Mesendoderm (in vitro differentiated cells): ENCODE measurements around the gene MTMR6. TPM values are rescaled to one million over a fixed set of nuclear protein-coding genes. Genes with fewer than 3 reads are reported as not detected.
A peak's percentile ranks its signal among the peaks of the same experiment; 100 is the strongest.

Source experiments
- DNase-seq: peaks from one replicate; pipeline ENCODE4 v3.0.0; 2013
- H2AK5ac ChIP-seq: 2 replicates; pipeline ENCODE4 v1.6.1; 2013; ENCODE audit warnings: low read length, inconsistent platforms
- H2BK120ac ChIP-seq: 2 replicates; pipeline ENCODE4 v1.6.1; 2013; ENCODE audit warnings: low read depth, mild to moderate bottlenecking, low read length, moderate library complexity, mixed read lengths
- H2BK15ac ChIP-seq: replicated peaks from 2 replicates; pipeline ENCODE4 v1.6.1; 2013; ENCODE audit warnings: low read depth, mild to moderate bottlenecking, moderate library complexity
- H2BK5ac ChIP-seq: 2 replicates; pipeline ENCODE4 v1.6.1; 2013; ENCODE audit warnings: low read length, inconsistent platforms
- H3K18ac ChIP-seq: 2 replicates; pipeline ENCODE4 v1.6.1; 2013; ENCODE audit warnings: mild to moderate bottlenecking, low read length, mixed read lengths
- H3K23ac ChIP-seq: one replicate; pipeline ENCODE4 v1.6.1; 2013; ENCODE audit warnings: low read length
- H3K27ac ChIP-seq: 2 replicates; pipeline ENCODE4 v1.5.1; 2013; ENCODE audit warnings: low read depth, mild to moderate bottlenecking, inconsistent platforms, low read length, moderate library complexity
- H3K27me3 ChIP-seq: 2 replicates; pipeline ENCODE4 v1.6.1; 2013; ENCODE audit warnings: low read length, control low read depth, mild to moderate bottlenecking, inconsistent platforms; ENCODE audit not compliant: insufficient read depth, poor library complexity
- H3K36me3 ChIP-seq: 2 replicates; pipeline ENCODE4 v1.6.1; 2013; ENCODE audit warnings: low read length, inconsistent platforms; ENCODE audit not compliant: control insufficient read depth, insufficient read depth
- H3K4ac ChIP-seq: one replicate; pipeline ENCODE4 v1.6.1; 2013; ENCODE audit warnings: low read depth, mild to moderate bottlenecking, low read length, moderate library complexity
- H3K4me1 ChIP-seq: 2 replicates; pipeline ENCODE4 v1.6.1; 2013; ENCODE audit warnings: low read depth, low read length, inconsistent platforms; ENCODE audit not compliant: control insufficient read depth
- H3K4me2 ChIP-seq: 2 replicates; pipeline ENCODE4 v1.6.1; 2013; ENCODE audit warnings: low read length
- H3K4me3 ChIP-seq: 2 replicates; pipeline ENCODE4 v1.5.1; 2013; ENCODE audit warnings: mild to moderate bottlenecking, low read length
- H3K56ac ChIP-seq: one replicate; pipeline ENCODE4 v1.6.1; 2013; ENCODE audit warnings: low read length
- H3K79me1 ChIP-seq: 2 replicates; pipeline ENCODE4 v1.6.1; 2013; ENCODE audit warnings: low read length, inconsistent platforms
- H3K79me2 ChIP-seq: 2 replicates; pipeline ENCODE4 v1.6.1; 2013; ENCODE audit warnings: mild to moderate bottlenecking, low read length; ENCODE audit not compliant: control insufficient read depth, insufficient read depth
- H3K9ac ChIP-seq: 2 replicates; pipeline ENCODE4 v1.6.1; 2013; ENCODE audit warnings: low read length, inconsistent platforms
- H4K5ac ChIP-seq: one replicate; pipeline ENCODE4 v1.6.1; 2013; ENCODE audit warnings: low read length
- H4K8ac ChIP-seq: one replicate; pipeline ENCODE4 v1.6.1; 2013; ENCODE audit warnings: low read depth, mild to moderate bottlenecking, control low read depth, low read length, moderate library complexity
- WGBS: extraction: QIAGEN DNeasy Blood & Tissue Kit; methylation state at CpG from one replicate; pipeline ENCODE4 v1.1.7; 2013; ENCODE audit warnings: low lambda C conversion rate, missing lambda C conversion rate; ENCODE audit not compliant: insufficient coverage; ENCODE audit errors: extremely low coverage; 5-methylcytosine and 5-hydroxymethylcytosine counted together
- polyA plus RNA-seq, 2 experiments: library from polyadenylated mRNA; stranded (reverse); fragments of 200-250 nt; gene quantifications; one replicate each; pipeline ENCODE4 v1.2.3, GENCODE V29; 2013

The MTMR6 gene
- 5.1 TPM for polyA plus RNA-seq (2013, experiment 1 of 2)
- 5.3 TPM for polyA plus RNA-seq (2013, experiment 2 of 2)

DNA sequence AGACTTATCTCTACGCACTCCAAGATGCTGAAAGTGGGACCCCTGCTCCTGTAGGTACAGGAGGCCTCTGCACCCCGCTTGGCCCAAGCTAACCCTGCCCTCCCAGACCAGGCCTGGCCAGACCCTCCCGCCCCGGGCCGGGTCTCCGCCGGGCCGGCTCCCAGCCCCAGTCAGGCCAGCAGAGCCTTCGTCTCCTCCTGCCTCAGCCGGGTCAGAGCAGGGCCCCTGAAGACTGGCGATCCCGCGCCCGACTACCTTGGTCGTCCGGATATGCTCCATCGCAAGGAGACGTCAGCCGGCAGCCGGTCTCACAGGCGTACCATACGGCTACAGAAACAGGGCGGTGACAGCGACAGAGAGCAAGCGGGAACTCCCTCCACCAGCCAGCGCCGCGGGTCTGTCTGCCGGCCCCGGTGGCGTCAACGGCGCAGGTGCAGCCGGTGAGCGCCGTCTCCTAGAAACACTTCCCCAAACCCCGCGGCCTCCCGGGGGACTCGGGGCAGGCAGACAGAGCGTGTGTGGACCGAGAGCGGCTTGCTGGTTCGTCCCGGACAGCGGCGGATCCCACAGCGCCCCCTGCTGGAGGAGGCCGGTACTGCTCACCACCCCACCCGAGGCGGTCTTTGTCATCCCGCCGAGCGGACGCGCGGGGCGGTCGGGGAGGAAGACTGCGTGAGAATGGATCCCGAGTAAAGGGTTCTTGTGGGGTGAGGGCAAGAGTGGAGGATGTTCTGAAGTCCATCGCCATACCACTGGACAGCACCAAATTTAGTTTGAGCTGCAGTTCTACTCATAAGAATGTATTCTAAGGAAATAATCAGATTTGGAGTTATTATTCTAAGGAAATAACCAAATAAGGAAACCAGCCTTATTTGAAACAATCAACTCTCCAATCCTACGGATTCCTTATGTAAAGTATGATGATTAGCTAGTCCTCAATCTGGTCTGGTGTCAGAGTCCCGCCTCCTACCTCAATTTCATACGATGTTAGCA is at the start of gene MTMR6:
Gene MTMR6, minus strand, starts transcription at position 520 of the 993 bp plus-strand sequence. Its CDS starts 241 bp downstream, at position 279.
- Histone ChIP-seq H3K4ac (no peak within 1 kb of the TSS), H2AK5ac (no peak within 1 kb of the TSS), H3K56ac (peak within 1 kb of the TSS; percentile 90), H3K79me2 (no peaks in the 10 kb centered on the region), H3K4me1 (no peaks in the 10 kb centered on the region), H2BK120ac (no peak within 1 kb of the TSS), H3K4me2 (peak within 1 kb of the TSS; percentile 90), H3K36me3 (no peaks in the 10 kb centered on the region), H2BK15ac (no peak within 1 kb of the TSS), H2BK5ac (no peak within 1 kb of the TSS), H3K79me1 (no peaks in the 10 kb centered on the region), H4K5ac (no peak within 1 kb of the TSS), H3K4me3 (peak within 1 kb of the TSS; percentile 73), H4K8ac (peak within 1 kb of the TSS; percentile 13), H3K27me3 (no peaks in the 10 kb centered on the region), H3K9ac (peak within 1 kb of the TSS; percentile 81), H3K18ac (peak within 1 kb of the TSS; percentile 10), H3K23ac (no peak within 1 kb of the TSS), H3K27ac (no peak within 1 kb of the TSS)
- peak; percentile 91 for DNase-seq
- no CpG with 5 or more reads among the region's 65 CpGs for WGBS

DNA sequence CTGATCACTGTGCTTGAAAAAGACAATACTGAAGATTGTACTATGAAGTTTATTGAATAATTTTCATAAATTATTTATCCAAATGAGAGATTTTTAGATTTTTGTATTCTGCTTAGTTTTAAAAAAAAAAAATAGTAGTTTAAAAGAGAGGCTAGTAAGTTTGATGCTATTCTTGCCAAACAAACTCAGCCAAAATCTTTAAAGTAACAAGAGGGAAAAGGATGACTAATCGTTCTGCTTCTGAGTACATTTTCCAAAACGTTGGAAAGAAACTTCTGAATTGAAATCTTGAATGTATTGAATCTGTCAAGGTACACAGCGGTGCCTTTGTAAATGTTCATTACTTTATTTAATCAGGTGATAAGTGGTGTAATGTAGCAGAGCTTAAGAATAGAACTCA is 48.6 kb upstream of the MTMR6 start:
- Histone ChIP-seq H2AK5ac (no peak overlapping the region), H3K4me3 (no peak overlapping the region), H3K56ac (no peak overlapping the region), H3K27ac (no peak overlapping the region), H3K4me1 (no peaks in the 10 kb centered on the region), H4K5ac (no peak overlapping the region), H3K18ac (no peak overlapping the region), H3K4ac (no peak overlapping the region), H3K9ac (no peak overlapping the region), H3K79me1 (no peaks in the 10 kb centered on the region), H2BK15ac (no peak overlapping the region), H3K27me3 (no peaks in the 10 kb centered on the region), H3K79me2 (no peaks in the 10 kb centered on the region), H3K4me2 (no peak overlapping the region), H2BK120ac (no peak overlapping the region), H3K23ac (no peak overlapping the region), H4K8ac (no peak overlapping the region), H3K36me3 (peaks cover 3% of the 10 kb centered on the region), H2BK5ac (no peak overlapping the region)
- no peak for DNase-seq
- no CpG with 5 or more reads among the region's 3 CpGs for whole genome bisulfite sequencing

DNA sequence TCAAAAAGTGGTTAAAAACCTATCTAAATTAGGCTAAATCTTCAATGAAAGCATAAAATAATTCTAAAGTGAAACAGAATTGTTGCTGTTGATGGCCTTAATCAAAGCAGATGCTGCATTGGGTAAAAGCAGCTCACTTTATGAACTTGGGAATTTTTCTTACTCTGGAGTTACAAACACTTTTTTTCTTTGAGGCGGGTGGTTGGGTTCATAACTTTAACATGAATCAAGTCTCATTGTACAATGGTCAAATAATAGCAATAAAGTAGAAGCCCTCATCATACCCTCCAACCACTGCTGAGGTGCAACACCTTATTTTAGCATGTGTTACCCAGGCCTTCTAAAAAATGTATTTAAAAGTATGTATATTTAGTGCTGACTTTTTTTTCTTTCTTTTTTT is 43.3 kb upstream of the MTMR6 start:
- Histone ChIP-seq H3K79me1 (no peaks in the 10 kb centered on the region), H3K23ac (no peak overlapping the region), H2BK5ac (no peak overlapping the region), H3K4ac (no peak overlapping the region), H4K5ac (no peak overlapping the region), H3K36me3 (peaks cover 2% of the 10 kb centered on the region), H3K27ac (no peak overlapping the region), H2BK15ac (no peak overlapping the region), H3K4me2 (no peak overlapping the region), H3K4me1 (no peaks in the 10 kb centered on the region), H3K9ac (no peak overlapping the region), H4K8ac (no peak overlapping the region), H3K4me3 (no peak overlapping the region), H3K79me2 (no peaks in the 10 kb centered on the region), H2BK120ac (no peak overlapping the region), H3K56ac (no peak overlapping the region), H2AK5ac (no peak overlapping the region), H3K27me3 (no peaks in the 10 kb centered on the region), H3K18ac (no peak overlapping the region)
- DNase-seq, result no peak
- WGBS, result no CpG with 5 or more reads among the region's 1 CpG

- no peak overlapping the region for H3K4me3 ChIP-seq
- no peak overlapping the region for H4K5ac ChIP-seq
- H3K27me3 ChIP-seq, result no peaks in the 10 kb centered on the region
- H3K27ac ChIP-seq, result no peak overlapping the region
- peak; percentile 33 for DNase-seq
- no peak overlapping the region for H2AK5ac ChIP-seq
- no peak overlapping the region for H3K9ac ChIP-seq
- H3K18ac ChIP-seq, result no peak overlapping the region
- H3K23ac ChIP-seq, result no peak overlapping the region
- H3K4me2 ChIP-seq, result no peak overlapping the region
- no peak overlapping the region for H4K8ac ChIP-seq
- WGBS, result no CpG with 5 or more reads among the region's 4 CpGs
- no peaks in the 10 kb centered on the region for H3K79me1 ChIP-seq
- no peak overlapping the region for H2BK15ac ChIP-seq
- H2BK120ac ChIP-seq, result no peak overlapping the region
- H3K56ac ChIP-seq, result no peak overlapping the region
- H3K36me3 ChIP-seq, result peaks cover 2% of the 10 kb centered on the region
- no peaks in the 10 kb centered on the region for H3K79me2 ChIP-seq
- H3K4me1 ChIP-seq, result no peaks in the 10 kb centered on the region
- H3K4ac ChIP-seq, result no peak overlapping the region
- H2BK5ac ChIP-seq, result no peak overlapping the region
Measured at GRCh38 chr13:25329706-25330105, 42.4 kb upstream of the MTMR6 start.

- no peaks in the 10 kb centered on the region for H3K4me1 ChIP-seq
- no peak overlapping the region for H3K18ac ChIP-seq
- no peaks in the 10 kb centered on the region for H3K36me3 ChIP-seq
- no peak overlapping the region for H2BK120ac ChIP-seq
- no peak overlapping the region for H3K27ac ChIP-seq
- no peak overlapping the region for H3K23ac ChIP-seq
- H3K56ac ChIP-seq, result no peak overlapping the region
- no peak overlapping the region for H2AK5ac ChIP-seq
- DNase-seq, result no peak
- no peak overlapping the region for H4K8ac ChIP-seq
- H3K79me2 ChIP-seq, result no peaks in the 10 kb centered on the region
- no peak overlapping the region for H2BK5ac ChIP-seq
- no peak overlapping the region for H2BK15ac ChIP-seq
- no peak overlapping the region for H3K4ac ChIP-seq
- no peaks in the 10 kb centered on the region for H3K79me1 ChIP-seq
- 100% methylated on average over 1 of the region's 2 CpGs for WGBS
- no peak overlapping the region for H3K4me2 ChIP-seq
- H3K27me3 ChIP-seq, result no peaks in the 10 kb centered on the region
- H4K5ac ChIP-seq, result no peak overlapping the region
- H3K9ac ChIP-seq, result no peak overlapping the region
- H3K4me3 ChIP-seq, result no peak overlapping the region
Measured at GRCh38 chr13:25324100-25324499, 36.8 kb upstream of the MTMR6 start.
